ENCODE data around the gene LHFPL6.

The LHFPL6 gene

GRCh38 chr13:39347926-39348901, 254.8 kb downstream of the LHFPL6 start:
- no peak for TF ChIP-seq REST (IDR thresholded peaks at IDR 0.05; ENCODE audit: insufficient read depth in 1 of 2, low read depth in 2 of 2, low read length in 2 of 2)
- TF ChIP-seq POLR2AphosphoS5 (IDR thresholded peaks at IDR 0.05; ENCODE audit: low read depth, low read length): no peak
- no peak for TF ChIP-seq TAF1 (IDR thresholded peaks at IDR 0.05; ENCODE audit: borderline replicate concordance, insufficient read depth, low read length)
- no peak for TF ChIP-seq SIN3A (IDR thresholded peaks at IDR 0.05; ENCODE audit: borderline replicate concordance, insufficient read depth, low read length)
- TF ChIP-seq FOXP2 (optimal IDR thresholded peaks at IDR 0.05; ENCODE audit: borderline replicate concordance, extremely low read depth, extremely low read length, insufficient read depth): no peak

- no peak for TF ChIP-seq POLR2AphosphoS5 (IDR thresholded peaks at IDR 0.05; ENCODE audit: low read depth, low read length)
- no peak for TF ChIP-seq FOXP2 (optimal IDR thresholded peaks at IDR 0.05; ENCODE audit: borderline replicate concordance, extremely low read depth, extremely low read length, insufficient read depth)
- TF ChIP-seq TAF1 (IDR thresholded peaks at IDR 0.05; ENCODE audit: borderline replicate concordance, insufficient read depth, low read length): no peak
- TF ChIP-seq REST (IDR thresholded peaks at IDR 0.05; ENCODE audit: insufficient read depth in 1 of 2, low read depth in 2 of 2, low read length in 2 of 2): no peak
- TF ChIP-seq SIN3A (IDR thresholded peaks at IDR 0.05; ENCODE audit: borderline replicate concordance, insufficient read depth, low read length): no peak
Observed at GRCh38 chr13:39345982-39346381, 257.0 kb downstream of the LHFPL6 start.

DNA sequence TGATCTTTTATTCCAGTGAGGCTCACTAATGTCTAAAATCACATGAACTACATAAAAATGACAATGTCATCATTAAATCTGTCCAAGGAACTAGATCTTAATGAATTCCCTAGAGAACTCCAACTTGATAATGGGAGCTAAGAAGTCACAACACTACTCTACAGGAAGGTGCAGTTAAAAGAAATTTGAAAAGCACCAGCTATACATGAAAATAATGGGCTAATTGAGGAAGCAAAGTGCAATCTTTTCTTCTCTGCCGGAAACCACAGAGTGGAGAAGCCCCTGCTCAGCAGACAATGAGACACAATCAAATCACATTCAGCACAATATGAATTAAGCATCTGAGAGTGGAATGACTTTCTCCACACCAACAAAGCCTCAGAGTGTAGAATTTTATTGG, 261.7 kb downstream of the LHFPL6 start:
- TF ChIP-seq POLR2AphosphoS5 (IDR thresholded peaks at IDR 0.05; ENCODE audit: low read depth, low read length) (no peak), TAF1 (IDR thresholded peaks at IDR 0.05; ENCODE audit: borderline replicate concordance, insufficient read depth, low read length) (no peak), SIN3A (IDR thresholded peaks at IDR 0.05; ENCODE audit: borderline replicate concordance, insufficient read depth, low read length) (no peak), FOXP2 (optimal IDR thresholded peaks at IDR 0.05; ENCODE audit: borderline replicate concordance, extremely low read depth, extremely low read length, insufficient read depth) (no peak), REST (IDR thresholded peaks at IDR 0.05; ENCODE audit: insufficient read depth in 1 of 2, low read depth in 2 of 2, low read length in 2 of 2) (no peak)

GRCh38 chr13:39336937-39337336, 266.1 kb downstream of the LHFPL6 start:
- no peak for TF ChIP-seq POLR2AphosphoS5 (IDR thresholded peaks at IDR 0.05; ENCODE audit: low read depth, low read length)
- no peak for TF ChIP-seq SIN3A (IDR thresholded peaks at IDR 0.05; ENCODE audit: borderline replicate concordance, insufficient read depth, low read length)
- TF ChIP-seq TAF1 (IDR thresholded peaks at IDR 0.05; ENCODE audit: borderline replicate concordance, insufficient read depth, low read length): no peak
- no peak for TF ChIP-seq REST (IDR thresholded peaks at IDR 0.05; ENCODE audit: insufficient read depth in 1 of 2, low read depth in 2 of 2, low read length in 2 of 2)
- TF ChIP-seq FOXP2 (optimal IDR thresholded peaks at IDR 0.05; ENCODE audit: borderline replicate concordance, extremely low read depth, extremely low read length, insufficient read depth): no peak
